ENCODE results near the gene ZFHX3. TPM values are rescaled to one million over a fixed set of nuclear protein-coding genes. Genes with fewer than 3 reads are reported as not detected.
"Not testable (repeated sequence)": the region's sequence is repeated elsewhere in the genome, so short reads cannot be mapped to it uniquely, and the experiment has no call there.

ZFHX3 gene
- polyA plus RNA-seq, 4 donors: 0.45 to 12.8 (median 2.7) TPM

DNA sequence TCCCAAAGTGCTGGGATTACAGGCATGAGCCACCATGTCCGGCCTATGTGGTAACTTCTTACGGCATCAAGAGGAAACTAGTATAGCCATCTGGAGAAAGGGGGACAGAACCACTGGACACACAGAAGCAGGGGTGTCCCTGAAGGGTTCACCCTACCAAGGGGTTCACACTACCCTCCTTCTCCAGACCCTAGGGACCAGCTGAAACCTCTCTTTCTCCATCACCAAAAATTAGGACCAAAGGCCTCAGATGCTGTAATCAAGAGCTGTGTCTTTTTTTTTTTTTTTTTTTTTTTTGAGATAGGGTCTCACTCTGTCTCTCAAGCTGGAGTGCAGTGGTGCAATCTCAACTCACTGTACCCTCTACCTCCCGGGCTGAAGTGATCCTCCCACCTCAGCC is 33.2 kb downstream of the ZFHX3 start:
- no peak overlapping the region for H3K27ac ChIP-seq (ENCODE audit: low read depth in 1 of 3, low read length in 2 of 3)
- WGBS, 3 donors: 93 to 95% (median 93%) methylated on average over 3 of the region's 3 CpGs
- no peak for DNase-seq
- H3K27me3 ChIP-seq (ENCODE audit: control insufficient read depth in 3 of 3, insufficient read depth in 3 of 3, low read length in 3 of 3): no peaks in the 10 kb centered on the region
- peaks cover 5 to 28% (median 16%) of the 10 kb centered on the region in 3 donors for H3K4me1 ChIP-seq (ENCODE audit: control insufficient read depth in 3 of 3, insufficient read depth in 2 of 3, low read depth in 1 of 3, low read length in 2 of 3)
- peaks cover 0 to 6% (median 0%) of the 10 kb centered on the region in 3 donors for H3K36me3 ChIP-seq (ENCODE audit: control insufficient read depth in 3 of 3, insufficient read depth in 2 of 3, low read depth in 1 of 3, low read length in 3 of 3)
- H3K9me3 ChIP-seq (ENCODE audit: control insufficient read depth in 2 of 2, insufficient read depth in 1 of 2, low read depth in 1 of 2, low read length in 1 of 2): no peaks in the 10 kb centered on the region
- H3K4me3 ChIP-seq (ENCODE audit: low read depth in 1 of 3, low read length in 3 of 3): no peak overlapping the region
- no peak for FAIRE-seq

- Histone ChIP-seq H3K4me1 (ENCODE audit: control insufficient read depth in 3 of 3, insufficient read depth in 2 of 3, low read depth in 1 of 3, low read length in 2 of 3) (peaks cover 5 to 23% (median 10%) of the 10 kb centered on the region in 3 donors), H3K27ac (ENCODE audit: low read depth in 1 of 3, low read length in 2 of 3) (no peak overlapping the region), H3K9me3 (ENCODE audit: control insufficient read depth in 2 of 2, insufficient read depth in 1 of 2, low read depth in 1 of 2, low read length in 1 of 2) (no peaks in the 10 kb centered on the region), H3K4me3 (ENCODE audit: low read depth in 1 of 3, low read length in 3 of 3) (no peak overlapping the region), H3K36me3 (ENCODE audit: control insufficient read depth in 3 of 3, insufficient read depth in 2 of 3, low read depth in 1 of 3, low read length in 3 of 3) (peaks cover 0 to 4% (median 0%) of the 10 kb centered on the region in 3 donors), H3K27me3 (ENCODE audit: control insufficient read depth in 3 of 3, insufficient read depth in 3 of 3, low read length in 3 of 3) (no peaks in the 10 kb centered on the region)
- DNase-seq: no peak
- no peak for FAIRE-seq
- WGBS, 3 donors: 94 to 99% (median 98%) methylated on average over 5 of the region's 5 CpGs
Measured at GRCh38 chr16:73013974-73014373, 34.0 kb downstream of the ZFHX3 start.

- H3K4me1 ChIP-seq (ENCODE audit: control insufficient read depth in 3 of 3, insufficient read depth in 2 of 3, low read depth in 1 of 3, low read length in 2 of 3): peaks cover 5 to 20% (median 10%) of the 10 kb centered on the region in 3 donors
- no peaks in the 10 kb centered on the region for H3K27me3 ChIP-seq (ENCODE audit: control insufficient read depth in 3 of 3, insufficient read depth in 3 of 3, low read length in 3 of 3)
- peaks cover 0 to 4% (median 0%) of the 10 kb centered on the region in 3 donors for H3K36me3 ChIP-seq (ENCODE audit: control insufficient read depth in 3 of 3, insufficient read depth in 2 of 3, low read depth in 1 of 3, low read length in 3 of 3)
- DNase-seq (no peak), FAIRE-seq (no peak)
- no peak overlapping the region for H3K4me3 ChIP-seq (ENCODE audit: low read depth in 1 of 3, low read length in 3 of 3)
- H3K9me3 ChIP-seq (ENCODE audit: control insufficient read depth in 2 of 2, insufficient read depth in 1 of 2, low read depth in 1 of 2, low read length in 1 of 2): no peaks in the 10 kb centered on the region
- no peak overlapping the region for H3K27ac ChIP-seq (ENCODE audit: low read depth in 1 of 3, low read length in 2 of 3)
- WGBS, 3 donors: 86 to 97% (median 96%) methylated on average over 5 of the region's 5 CpGs
Measured at GRCh38 chr16:73012341-73012740, 35.6 kb downstream of the ZFHX3 start.

DNA sequence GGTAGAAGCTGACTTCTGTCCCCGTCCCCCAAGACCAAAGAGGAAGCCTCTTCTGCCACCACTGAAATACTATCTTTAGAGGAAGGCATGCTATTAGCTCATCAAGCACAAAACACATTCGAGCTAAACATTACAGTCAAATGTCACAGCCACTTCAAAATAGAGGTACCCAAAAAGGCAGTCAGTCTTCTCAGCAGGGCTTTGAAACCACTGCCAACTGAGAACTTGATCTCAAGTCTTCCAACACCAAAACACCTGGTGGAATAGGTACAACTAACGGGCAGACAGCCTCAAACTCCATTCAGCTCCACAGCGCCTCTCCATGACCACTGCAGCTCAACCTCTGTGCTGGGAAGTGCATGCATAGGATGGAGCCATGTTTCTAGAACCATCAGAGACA is 36.0 kb downstream of the ZFHX3 start:
- 78 to 83% (median 82%) methylated on average over 4 of the region's 4 CpGs for WGBS, 3 donors
- Histone ChIP-seq H3K4me1 (ENCODE audit: control insufficient read depth in 3 of 3, insufficient read depth in 2 of 3, low read depth in 1 of 3, low read length in 2 of 3) (peaks cover 5 to 16% (median 9%) of the 10 kb centered on the region in 3 donors), H3K9me3 (ENCODE audit: control insufficient read depth in 2 of 2, insufficient read depth in 1 of 2, low read depth in 1 of 2, low read length in 1 of 2) (no peaks in the 10 kb centered on the region), H3K27ac (ENCODE audit: low read depth in 1 of 3, low read length in 2 of 3) (no peak overlapping the region), H3K27me3 (ENCODE audit: control insufficient read depth in 3 of 3, insufficient read depth in 3 of 3, low read length in 3 of 3) (no peaks in the 10 kb centered on the region), H3K36me3 (ENCODE audit: control insufficient read depth in 3 of 3, insufficient read depth in 2 of 3, low read depth in 1 of 3, low read length in 3 of 3) (peaks cover 0 to 4% (median 0%) of the 10 kb centered on the region in 3 donors), H3K4me3 (ENCODE audit: low read depth in 1 of 3, low read length in 3 of 3) (no peak overlapping the region)
- no peak for DNase-seq
- no peak for FAIRE-seq

DNA sequence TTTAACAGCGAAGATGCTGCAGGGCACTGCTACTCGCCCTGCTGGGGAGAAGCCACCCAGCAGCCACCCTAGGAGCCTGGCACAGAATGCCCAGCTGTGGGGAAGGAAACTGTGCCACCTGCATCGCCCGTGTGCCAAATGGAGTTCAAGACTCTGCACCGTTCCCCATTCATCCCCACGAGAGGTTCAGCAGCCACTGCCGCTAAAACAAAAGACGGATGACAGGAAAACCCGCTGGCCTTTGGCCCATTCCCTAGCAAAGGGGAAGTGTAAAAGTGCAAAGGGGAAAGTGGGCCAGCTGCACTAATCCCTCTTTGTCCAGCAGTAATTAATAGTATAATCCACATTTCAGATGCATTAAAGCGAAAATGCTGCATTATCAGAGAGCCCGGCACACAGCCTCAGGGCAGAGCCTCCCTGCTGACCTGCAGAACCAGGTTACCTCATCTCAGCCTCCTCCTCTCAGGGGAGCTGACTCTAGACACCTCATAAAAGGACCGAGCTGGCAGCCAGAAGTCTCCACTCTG is 37.7 kb downstream of the ZFHX3 start:
- DNase-seq: no peak
- FAIRE-seq: no peak
- Histone ChIP-seq H3K9me3 (ENCODE audit: control insufficient read depth in 2 of 2, insufficient read depth in 1 of 2, low read depth in 1 of 2, low read length in 1 of 2) (no peaks in the 10 kb centered on the region), H3K4me3 (ENCODE audit: low read depth in 1 of 3, low read length in 3 of 3) (no peak overlapping the region), H3K27me3 (ENCODE audit: control insufficient read depth in 3 of 3, insufficient read depth in 3 of 3, low read length in 3 of 3) (no peaks in the 10 kb centered on the region), H3K36me3 (ENCODE audit: control insufficient read depth in 3 of 3, insufficient read depth in 2 of 3, low read depth in 1 of 3, low read length in 3 of 3) (peaks cover 0 to 4% (median 0%) of the 10 kb centered on the region in 3 donors), H3K27ac (ENCODE audit: low read depth in 1 of 3, low read length in 2 of 3) (no peak overlapping the region), H3K4me1 (ENCODE audit: control insufficient read depth in 3 of 3, insufficient read depth in 2 of 3, low read depth in 1 of 3, low read length in 2 of 3) (peaks cover 0 to 5% (median 3%) of the 10 kb centered on the region in 3 donors)
- WGBS, 3 donors: 14 to 51% (median 28%) methylated on average over 12 of the region's 12 CpGs

DNA sequence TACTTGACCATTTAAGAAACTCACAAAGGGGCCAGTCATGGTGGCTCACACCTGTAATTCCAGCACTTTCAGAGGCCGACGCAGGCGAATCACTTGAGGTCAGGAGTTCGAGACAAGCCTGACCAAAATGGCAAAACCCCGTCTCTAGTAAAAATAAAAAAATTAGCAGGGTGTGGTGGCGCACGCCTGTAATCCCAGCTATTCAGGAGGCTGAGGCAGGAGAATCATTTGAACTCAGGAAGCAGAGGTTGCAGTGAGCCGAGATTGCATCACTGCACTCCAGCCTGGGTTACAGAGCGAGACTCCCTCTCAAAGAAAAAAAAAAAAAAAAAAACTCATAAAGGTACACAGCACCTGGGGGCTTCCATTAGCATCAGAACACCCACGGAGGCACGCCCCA is 38.2 kb downstream of the ZFHX3 start:
- H3K4me3 ChIP-seq (ENCODE audit: low read depth in 1 of 3, low read length in 3 of 3); H3K36me3 ChIP-seq (ENCODE audit: control insufficient read depth in 3 of 3, insufficient read depth in 2 of 3, low read depth in 1 of 3, low read length in 3 of 3); DNase-seq; FAIRE-seq; H3K9me3 ChIP-seq (ENCODE audit: control insufficient read depth in 2 of 2, insufficient read depth in 1 of 2, low read depth in 1 of 2, low read length in 1 of 2); H3K27ac ChIP-seq (ENCODE audit: low read depth in 1 of 3, low read length in 2 of 3); H3K27me3 ChIP-seq (ENCODE audit: control insufficient read depth in 3 of 3, insufficient read depth in 3 of 3, low read length in 3 of 3); H3K4me1 ChIP-seq (ENCODE audit: control insufficient read depth in 3 of 3, insufficient read depth in 2 of 3, low read depth in 1 of 3, low read length in 2 of 3): not testable (repeated sequence)
- WGBS, 3 donors: 86 to 90% (median 87%) methylated on average over 11 of the region's 11 CpGs

DNA sequence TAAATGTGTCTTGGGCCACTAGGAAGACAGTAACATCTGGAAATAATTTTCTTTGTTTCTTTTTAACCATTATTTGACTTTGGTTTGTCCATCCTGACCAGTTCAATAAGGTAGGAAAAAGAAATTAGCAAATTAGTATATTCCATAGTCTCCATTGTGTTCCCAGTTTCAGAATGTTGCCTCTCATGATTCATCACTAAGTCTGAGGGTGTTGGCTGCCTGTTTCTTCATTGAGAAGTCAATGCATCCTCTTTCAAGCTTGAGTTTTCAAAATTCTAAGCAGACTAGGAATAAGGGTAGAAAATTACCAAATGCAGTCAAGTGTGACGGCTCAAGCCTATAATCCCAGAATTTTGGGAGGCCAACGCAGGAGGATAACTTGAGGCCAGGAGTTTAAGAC is 41.9 kb downstream of the ZFHX3 start:
- Histone ChIP-seq H3K9me3 (ENCODE audit: control insufficient read depth in 2 of 2, insufficient read depth in 1 of 2, low read depth in 1 of 2, low read length in 1 of 2) (peaks cover 0 to 9% of the 10 kb centered on the region in 2 donors), H3K4me3 (ENCODE audit: low read depth in 1 of 3, low read length in 3 of 3) (no peak overlapping the region), H3K27me3 (ENCODE audit: control insufficient read depth in 3 of 3, insufficient read depth in 3 of 3, low read length in 3 of 3) (no peaks in the 10 kb centered on the region), H3K36me3 (ENCODE audit: control insufficient read depth in 3 of 3, insufficient read depth in 2 of 3, low read depth in 1 of 3, low read length in 3 of 3) (peaks cover 0 to 5% (median 0%) of the 10 kb centered on the region in 3 donors), H3K27ac (ENCODE audit: low read depth in 1 of 3, low read length in 2 of 3) (no peak overlapping the region), H3K4me1 (ENCODE audit: control insufficient read depth in 3 of 3, insufficient read depth in 2 of 3, low read depth in 1 of 3, low read length in 2 of 3) (peaks cover 0 to 5% (median 0%) of the 10 kb centered on the region in 3 donors)
- no peak for DNase-seq
- 88 to 98% (median 98%) methylated on average over 2 of the region's 2 CpGs for WGBS, 3 donors
- no peak for FAIRE-seq

- H3K36me3 ChIP-seq (ENCODE audit: control insufficient read depth in 3 of 3, insufficient read depth in 2 of 3, low read depth in 1 of 3, low read length in 3 of 3): peaks cover 0 to 7% (median 0%) of the 10 kb centered on the region in 3 donors
- FAIRE-seq (no peak), DNase-seq (no peak)
- peaks cover 0 to 7% (median 4%) of the 10 kb centered on the region in 3 donors for H3K4me1 ChIP-seq (ENCODE audit: control insufficient read depth in 3 of 3, insufficient read depth in 2 of 3, low read depth in 1 of 3, low read length in 2 of 3)
- WGBS, 3 donors: 67 to 75% (median 73%) methylated on average over 2 of the region's 2 CpGs
- H3K9me3 ChIP-seq (ENCODE audit: control insufficient read depth in 2 of 2, insufficient read depth in 1 of 2, low read depth in 1 of 2, low read length in 1 of 2): peaks cover 0 to 10% of the 10 kb centered on the region in 2 donors
- H3K27me3 ChIP-seq (ENCODE audit: control insufficient read depth in 3 of 3, insufficient read depth in 3 of 3, low read length in 3 of 3): no peaks in the 10 kb centered on the region
- H3K4me3 ChIP-seq (ENCODE audit: low read depth in 1 of 3, low read length in 3 of 3): no peak overlapping the region
- no peak overlapping the region for H3K27ac ChIP-seq (ENCODE audit: low read depth in 1 of 3, low read length in 2 of 3)
Measured at GRCh38 chr16:73002866-73003265, 45.1 kb downstream of the ZFHX3 start.
